T47D (cell line): ENCODE data around the gene MAGEB5.
"Not testable (repeated sequence)": the region's sequence is repeated elsewhere in the genome, so short reads cannot be mapped to it uniquely, and the experiment has no call there.

ENCODE experiments used
- DNase-seq, 2 experiments: peaks; one replicate each; pipeline versions ENCODE4 v3.0.0 to v3.0.0-alpha.2; 2011 to 2012; ENCODE audit warnings: low read depth in 1 of 2, low spot score in 1 of 2
- JUND ChIP-seq: IDR thresholded peaks from 2 replicates; pipeline ENCODE4 v1.6.1; 2012; ENCODE audit warnings: low read depth
- in situ Hi-C: cut with HindIII; loops from 2 replicates; pipeline ENCODE4 v1.10.0; 2016; ENCODE audit warnings: low sequenced_read_pairs, low pct_unique_long_range_greater_than_20kb

Gene MAGEB5

DNA sequence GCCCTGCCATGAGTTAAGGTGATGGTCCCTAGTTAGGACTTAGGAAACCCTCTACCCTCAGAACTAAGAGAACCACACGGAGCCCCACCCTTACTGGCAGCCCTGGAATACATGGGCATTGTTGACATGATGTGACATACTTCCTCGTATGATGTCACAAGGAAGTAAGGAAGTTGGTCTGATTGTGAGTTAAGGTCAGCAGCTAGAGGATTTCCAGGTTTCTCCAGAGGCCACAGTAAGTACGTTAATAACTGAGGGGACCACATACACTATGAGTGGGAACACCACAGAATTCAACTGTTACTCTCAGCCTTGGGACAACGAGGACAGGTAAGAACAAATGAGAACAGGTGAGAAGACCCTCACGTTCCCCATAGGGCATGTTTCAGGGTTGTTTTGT lies at the start of gene MAGEB5:
Gene MAGEB5, plus strand, starts transcription at position 301 of the 400 bp plus-strand sequence. CDS start 1,133 bp downstream, outside the sequence.
- DNase-seq, result no peak

DNA sequence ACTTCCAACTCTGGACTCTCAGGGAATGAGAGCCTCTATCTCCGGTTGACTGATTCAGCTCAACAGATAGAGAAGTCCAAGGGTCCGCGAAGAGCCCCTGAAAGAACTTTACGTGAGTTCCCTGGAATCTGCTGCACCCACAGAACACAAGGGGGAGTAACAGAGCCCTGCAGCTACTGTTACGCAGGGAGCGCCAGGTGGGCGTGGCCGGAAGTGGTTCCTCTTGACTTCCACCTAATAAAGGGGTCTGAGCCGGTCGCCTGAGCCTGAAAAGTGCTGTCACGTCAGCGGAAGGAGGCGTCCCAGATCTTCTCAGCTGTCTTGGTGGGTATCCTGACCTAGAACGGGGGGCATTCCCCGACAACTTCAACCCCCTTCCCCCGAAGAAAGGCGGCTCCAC lies 23.8 kb upstream of the MAGEB5 start, which contains the start of gene MAGEB6:
Gene MAGEB6, plus strand, starts transcription at position 237 of the 400 bp plus-strand sequence. CDS start 1,407 bp downstream, outside the sequence.
- in situ Hi-C loops, result no loop called here
- DNase-seq, result no peak
- no peak for TF ChIP-seq JUND

More for the DNA sequence above, at the start of gene MAGEB5:
- in situ Hi-C loops, result no loop called here
- TF ChIP-seq JUND, result no peak

- DNase-seq, result no peak
- in situ Hi-C loops, result no loop called here
- TF ChIP-seq JUND, result no peak
These were observed 12.4 kb upstream of the MAGEB5 start for GRCh38 chrX:26203561-26203960.

GRCh38 chrX:26204717-26205116 lies 11.3 kb upstream of the MAGEB5 start:
- DNase-seq, in situ Hi-C loops: not testable (repeated sequence)

GRCh38 chrX:26208012-26208411 lies 8.0 kb upstream of the MAGEB5 start:
- DNase-seq, result no peak
- TF ChIP-seq JUND, result no peak
- in situ Hi-C loops, result no loop called here

DNA sequence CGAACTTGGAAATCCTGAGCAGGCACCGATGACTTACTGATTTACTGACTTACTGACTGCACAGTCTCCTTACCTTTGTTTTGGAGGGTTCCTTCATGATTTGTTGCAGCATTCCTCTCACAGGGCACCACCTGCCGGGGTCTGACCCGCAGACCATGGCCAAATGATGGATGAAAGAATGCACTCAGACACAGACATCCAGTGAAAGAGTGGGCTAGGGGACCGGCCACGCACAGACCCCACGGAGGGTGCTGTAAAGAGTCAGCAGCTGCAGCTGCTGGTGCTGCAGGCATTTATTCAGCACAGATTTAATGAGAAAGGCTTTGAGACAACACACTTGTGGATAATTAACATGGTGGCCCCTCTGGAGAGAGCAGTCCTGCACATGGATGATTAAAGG lies 3.4 kb downstream of the MAGEB5 start:
- no peak for TF ChIP-seq JUND
- in situ Hi-C loops, result no loop called here
- no peak for DNase-seq

GRCh38 chrX:26234177-26234576 lies 18.2 kb downstream of the MAGEB5 start:
- DNase-seq, result no peak
- in situ Hi-C loops, result no loop called here
- no peak for TF ChIP-seq JUND

DNA sequence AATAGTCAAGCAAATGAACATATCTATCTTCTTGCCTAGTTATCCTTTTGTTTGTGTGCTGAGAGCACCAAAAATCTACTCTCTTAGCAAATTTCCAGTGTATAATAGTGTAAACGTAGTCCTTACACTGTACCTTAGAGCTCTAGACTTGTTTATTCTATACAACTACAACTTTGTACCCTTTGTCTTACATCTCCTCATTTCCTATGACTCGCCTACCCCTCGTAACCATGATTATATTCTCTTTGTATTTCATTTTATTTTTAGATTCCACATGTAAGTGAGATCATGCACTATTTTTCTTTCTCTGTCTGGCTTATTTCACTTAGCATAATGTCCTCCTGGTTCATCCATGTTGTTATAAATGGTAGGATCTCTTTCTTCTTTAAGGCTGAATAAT lies 37.6 kb downstream of the MAGEB5 start:
- in situ Hi-C loops, result no loop called here
- no peak for TF ChIP-seq JUND
- DNase-seq, result no peak

DNA sequence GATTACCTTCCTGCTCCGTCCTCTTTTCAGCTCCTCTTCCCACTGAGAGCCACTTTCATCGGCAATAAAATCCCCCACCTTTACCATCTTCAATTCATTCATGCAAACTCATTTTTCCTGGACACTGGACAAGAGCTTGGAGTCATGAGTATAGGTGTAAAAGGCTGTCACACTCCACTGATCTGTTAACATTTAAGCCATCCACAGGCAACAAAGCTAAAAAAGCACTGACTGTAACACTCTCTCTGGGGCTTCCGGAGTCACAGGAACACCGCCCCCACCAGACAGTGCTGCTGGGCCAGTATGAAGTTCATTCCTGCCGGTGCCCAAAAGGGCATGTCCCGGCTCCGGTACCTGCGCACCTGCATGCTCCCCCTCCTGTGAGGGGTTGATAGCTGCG lies 38.5 kb downstream of the MAGEB5 start:
- no peak for DNase-seq
- in situ Hi-C loops, result no loop called here
- TF ChIP-seq JUND, result no peak

GRCh38 chrX:26262121-26262523 lies 46.2 kb downstream of the MAGEB5 start:
- in situ Hi-C loops, result no loop called here
- no peak for TF ChIP-seq JUND
- DNase-seq, result no peak
